Lung microvascular endothelial cell (primary cell): Measurements from ENCODE around the gene PLEKHM3. TPM values are rescaled to one million over a fixed set of nuclear protein-coding genes. Genes with fewer than 3 reads are reported as not detected.
A peak's percentile ranks its signal among the peaks of the same experiment; 100 is the strongest.

Experiments used
- DNase-seq, 2 donors: peaks; one replicate each; pipeline versions ENCODE4 v3.0.0 to v3.0.0-alpha.2; 2010; ENCODE audit warnings: low read depth in 2 of 2
- total RNA-seq: library from RNA; depleted of rRNA; stranded (reverse); fragments of >200 nt; gene quantifications from 2 replicates; pipeline ENCODE4 v1.2.1, GENCODE V29; 2014

Gene PLEKHM3
- total RNA-seq, 1 donor from 2014 or later, result 16.5 TPM

- DNase-seq, result no peak
Measured at GRCh38 chr2:207892716-207893402, 132.5 kb downstream of the PLEKHM3 start.

GRCh38 chr2:207891086-207891844, 134.1 kb downstream of the PLEKHM3 start:
- no peak for DNase-seq

GRCh38 chr2:207887500-207887899, 137.8 kb downstream of the PLEKHM3 start:
- no peak for DNase-seq

DNA sequence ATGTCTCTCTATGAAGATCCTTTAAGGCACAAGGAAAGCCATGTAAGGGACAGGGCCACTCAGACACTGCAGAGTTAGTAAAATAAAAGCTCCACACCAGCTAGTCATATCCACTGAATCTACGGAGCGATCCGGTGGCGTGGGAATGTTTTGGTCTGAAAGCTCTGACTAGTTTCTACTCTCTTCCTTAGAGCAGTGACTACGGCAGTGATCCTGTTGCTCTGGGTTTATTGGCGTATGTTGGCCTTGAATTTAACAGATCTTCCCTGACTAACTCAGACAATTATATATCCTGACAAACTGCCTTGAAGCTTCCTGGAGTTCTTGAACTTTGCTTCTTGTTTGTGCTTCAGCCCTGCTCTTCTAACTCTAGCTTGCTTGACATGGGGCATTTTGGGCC, 140.3 kb downstream of the PLEKHM3 start:
- no peak for DNase-seq

- DNase-seq, result no peak
Measured at GRCh38 chr2:207884127-207884526, 141.2 kb downstream of the PLEKHM3 start.

DNA sequence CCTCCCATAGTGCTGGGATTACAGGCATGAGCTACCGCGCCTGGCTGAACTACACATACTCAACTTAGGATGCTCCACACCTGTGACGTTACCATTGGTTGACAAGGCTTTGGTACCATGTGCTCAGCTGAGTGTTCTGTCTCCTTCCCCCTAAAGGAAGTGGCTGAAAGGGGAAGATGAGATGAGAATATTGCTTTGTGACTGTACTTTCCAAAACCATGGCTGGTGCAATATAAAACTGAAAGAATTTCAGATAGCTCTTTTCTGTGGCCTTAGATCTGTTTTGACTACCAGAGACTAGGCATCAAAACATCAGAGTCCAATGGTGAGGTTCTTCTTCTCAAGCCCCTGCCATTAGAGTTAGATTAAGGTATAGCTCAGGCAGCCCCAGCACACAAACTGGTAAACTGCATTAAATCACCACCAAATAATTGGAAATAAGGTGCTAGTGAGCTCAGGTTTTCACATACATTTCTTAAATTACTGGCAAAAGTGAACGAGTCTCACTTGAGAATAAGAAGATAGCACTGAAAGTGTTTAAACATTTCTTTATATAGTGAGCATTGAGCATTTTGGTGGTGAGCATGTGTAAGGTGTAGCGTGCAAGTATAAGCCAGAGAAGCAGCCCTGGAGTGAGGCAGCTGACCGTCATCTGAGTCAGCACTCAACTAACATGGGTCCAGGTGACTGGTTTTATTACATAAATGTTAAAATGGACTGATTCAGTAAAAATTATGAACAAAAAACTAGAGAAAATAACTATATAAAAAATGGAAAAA, 142.1 kb downstream of the PLEKHM3 start:
- DNase-seq, result no peak

- DNase-seq, result no peak
Measured at GRCh38 chr2:207881902-207882301, 143.4 kb downstream of the PLEKHM3 start.

DNA sequence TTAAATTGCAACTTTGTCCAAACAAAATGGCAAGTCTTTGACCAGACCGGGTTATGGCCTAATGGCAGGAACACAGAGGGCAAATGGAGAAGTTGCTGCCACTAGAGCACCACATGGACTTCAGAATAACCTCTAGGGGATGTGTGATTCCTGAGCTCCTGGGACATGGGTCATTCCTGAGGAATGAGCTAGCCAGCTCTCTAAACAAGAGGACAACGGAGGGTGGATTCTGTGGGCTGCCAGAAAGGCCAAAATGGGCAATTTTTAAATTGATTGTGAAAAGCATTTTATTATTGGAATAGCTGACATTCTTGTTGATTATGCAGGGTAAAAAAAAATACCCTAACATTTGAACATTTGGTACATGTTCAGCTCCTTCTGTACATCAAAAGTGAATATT, 145.8 kb downstream of the PLEKHM3 start:
- DNase-seq, result peak in 1 of 2 donors; percentile 37

DNA sequence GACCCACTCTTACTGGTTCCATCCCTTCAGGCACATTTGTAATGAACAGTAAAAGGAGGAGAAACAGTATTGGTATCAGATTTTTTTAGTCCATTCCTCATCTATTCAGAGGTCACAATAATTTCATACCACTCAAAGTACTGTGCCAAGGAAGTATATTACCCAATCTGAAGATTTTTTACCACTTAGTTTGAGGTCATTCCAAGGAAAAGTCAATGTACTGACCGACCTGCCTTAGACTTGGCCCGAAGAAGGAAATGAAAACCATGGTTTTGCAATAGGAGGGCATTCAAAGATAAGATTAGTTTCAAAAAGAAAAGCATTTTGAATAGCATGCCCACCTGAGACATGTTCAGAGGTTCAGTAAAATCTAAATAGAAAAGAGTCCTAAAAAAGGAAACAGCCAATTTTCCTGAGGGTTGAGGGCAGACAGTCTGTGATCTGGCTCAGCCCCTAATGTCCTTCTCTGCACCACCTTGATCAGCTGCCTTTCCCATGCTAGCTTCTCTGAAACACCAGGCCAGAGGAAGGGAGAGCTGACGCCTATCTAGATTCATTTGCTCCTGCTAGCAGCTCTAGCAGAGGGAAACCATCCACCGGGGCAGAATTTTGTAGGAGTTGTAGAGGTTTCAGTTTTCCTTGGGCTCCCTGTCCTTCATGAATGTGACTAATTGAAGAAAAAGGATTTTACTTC, 148.3 kb downstream of the PLEKHM3 start:
- no peak for DNase-seq

GRCh38 chr2:207875473-207876212, 149.7 kb downstream of the PLEKHM3 start:
- DNase-seq, result no peak

GRCh38 chr2:207873794-207874193, 151.5 kb downstream of the PLEKHM3 start:
- DNase-seq, result no peak

DNA sequence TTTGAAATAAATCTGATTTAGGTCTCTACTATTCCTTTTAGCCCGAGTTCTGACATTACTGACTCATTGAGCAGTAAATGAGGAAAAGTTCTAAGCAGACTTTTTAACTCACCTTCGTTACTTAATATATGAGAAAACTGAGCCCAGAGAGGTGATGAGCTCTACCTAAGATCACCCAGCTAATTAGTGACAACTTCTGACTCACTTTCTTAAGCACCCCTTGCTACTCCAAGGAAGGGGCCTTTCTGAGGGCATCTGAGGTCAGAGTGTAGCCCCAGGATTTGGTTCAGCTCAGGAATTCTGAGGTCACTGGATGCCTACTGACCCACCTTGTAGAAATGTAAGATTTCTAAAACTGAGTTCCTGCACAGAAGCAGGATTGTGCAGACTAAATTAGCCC, 153.4 kb downstream of the PLEKHM3 start:
- no peak for DNase-seq

- no peak for DNase-seq
Measured at GRCh38 chr2:207871506-207871905, 153.8 kb downstream of the PLEKHM3 start.

DNA sequence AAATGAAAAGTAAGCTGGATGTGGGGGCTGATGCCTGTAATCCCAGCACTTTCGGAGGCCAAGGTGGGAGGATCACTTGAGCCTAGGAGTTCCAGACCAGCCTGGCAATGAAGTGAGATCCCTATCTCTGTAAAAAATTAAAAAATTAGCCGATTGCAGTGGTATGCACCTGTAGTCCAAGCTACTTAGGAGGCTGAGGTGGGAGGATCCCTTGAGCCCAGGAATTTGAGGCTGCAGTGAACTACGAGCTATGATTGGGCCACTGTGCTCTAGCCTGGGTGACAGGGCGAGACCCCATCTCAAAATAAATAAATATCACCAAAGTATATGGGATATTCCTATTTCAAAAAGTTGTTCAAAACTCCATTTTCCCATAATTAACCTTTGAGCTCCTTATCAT, 154.5 kb downstream of the PLEKHM3 start:
- DNase-seq, result no peak

- DNase-seq, result peak; percentile 28 to 74
Measured at GRCh38 chr2:207869784-207870778, 155.2 kb downstream of the PLEKHM3 start.

DNA sequence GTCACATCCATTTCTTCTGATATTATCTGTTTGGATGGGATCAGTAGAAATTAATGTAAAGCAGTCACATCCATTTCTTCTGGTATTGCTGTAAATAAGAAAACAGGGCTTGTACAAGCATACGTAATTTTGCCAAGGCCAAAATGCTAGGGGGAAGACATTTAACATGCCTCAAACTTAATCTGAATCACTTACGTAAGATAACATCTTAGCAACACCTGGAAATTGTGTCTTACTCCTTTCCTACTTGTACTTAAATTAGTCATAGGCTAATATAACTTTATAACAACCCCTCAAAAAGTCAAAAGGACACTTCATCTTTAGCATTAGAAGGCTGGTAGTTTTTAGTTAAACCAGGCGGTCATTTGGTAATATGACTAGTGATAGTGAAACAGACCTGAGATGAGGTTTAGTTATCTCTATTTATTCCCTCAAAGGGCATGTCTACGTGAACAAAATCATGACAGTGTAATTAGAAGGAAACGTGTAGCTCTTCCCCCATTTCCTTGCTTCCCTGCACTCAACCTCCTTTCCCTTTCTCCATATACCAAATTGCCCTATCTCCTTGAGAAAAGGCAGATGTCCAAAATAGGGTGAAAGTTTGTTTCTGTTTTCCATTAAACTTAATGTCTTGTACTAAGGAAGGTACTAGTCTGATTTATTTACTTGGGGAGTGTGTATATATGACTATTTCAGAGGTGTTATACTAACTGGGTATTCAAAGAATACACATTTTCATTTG, 156.3 kb downstream of the PLEKHM3 start:
- DNase-seq, result no peak

GRCh38 chr2:207867905-207868304, 157.4 kb downstream of the PLEKHM3 start:
- no peak for DNase-seq

- DNase-seq, result peak in 1 of 2 donors; percentile 59
Measured at GRCh38 chr2:207867056-207867455, 158.3 kb downstream of the PLEKHM3 start.

- no peak for DNase-seq
Measured at GRCh38 chr2:207865210-207865609, 160.1 kb downstream of the PLEKHM3 start.
